Left kidney (tissue), 2 donors: ENCODE measurements around the gene SPAG5. TPM values are rescaled to one million over a fixed set of nuclear protein-coding genes. Genes with fewer than 3 reads are reported as not detected.

ENCODE experiments used
- DNase-seq: peaks from one replicate; pipeline ENCODE4 v3.0.0-alpha.2; 2013
- polyA plus RNA-seq: library from polyadenylated mRNA; unstranded; fragments of 120-200 nt; gene quantifications from one replicate; pipeline ENCODE4 v1.2.1, GENCODE V29; 2013; ENCODE audit not compliant: insufficient read length

Gene SPAG5
- polyA plus RNA-seq, 1 donor, result 88.8 TPM

DNA sequence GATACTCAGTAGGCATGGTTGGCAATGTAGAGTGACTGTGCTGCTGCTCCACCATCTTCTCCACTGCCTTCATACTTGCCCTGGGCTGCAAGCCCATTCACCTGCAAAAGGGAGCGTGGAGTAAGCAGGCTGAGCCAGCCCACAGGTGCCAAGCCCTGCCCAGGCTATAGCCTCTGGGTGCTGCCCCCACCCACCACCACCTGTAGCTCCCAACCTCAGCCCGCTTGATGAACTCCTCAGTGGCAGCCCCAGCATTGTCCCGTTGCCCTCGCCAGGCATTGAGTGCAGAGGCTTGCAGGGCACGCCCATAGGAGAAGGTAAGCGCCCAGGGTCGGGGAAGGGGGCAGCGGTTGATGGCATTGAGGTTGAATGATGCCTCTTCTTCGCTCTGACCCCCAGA is 25.3 kb downstream of the SPAG5 start:
- no peak for DNase-seq

DNA sequence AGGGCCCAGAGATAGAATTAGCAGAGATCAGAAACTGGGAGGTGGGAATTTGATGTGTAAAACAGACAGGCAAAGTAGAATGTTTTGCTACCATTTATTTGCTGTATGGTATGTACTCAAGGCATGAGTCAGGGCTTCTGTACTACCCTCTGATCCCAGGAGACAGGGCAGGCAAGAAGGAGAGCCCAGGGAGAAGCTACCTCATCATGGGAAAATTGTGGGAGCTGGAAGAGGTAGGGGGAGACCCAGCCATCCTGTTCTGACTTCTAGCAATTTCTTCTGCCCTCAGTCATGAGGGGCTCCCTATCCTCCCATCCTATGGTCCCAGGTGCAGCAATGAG is 25.8 kb downstream of the SPAG5 start:
- DNase-seq, result no peak

DNA sequence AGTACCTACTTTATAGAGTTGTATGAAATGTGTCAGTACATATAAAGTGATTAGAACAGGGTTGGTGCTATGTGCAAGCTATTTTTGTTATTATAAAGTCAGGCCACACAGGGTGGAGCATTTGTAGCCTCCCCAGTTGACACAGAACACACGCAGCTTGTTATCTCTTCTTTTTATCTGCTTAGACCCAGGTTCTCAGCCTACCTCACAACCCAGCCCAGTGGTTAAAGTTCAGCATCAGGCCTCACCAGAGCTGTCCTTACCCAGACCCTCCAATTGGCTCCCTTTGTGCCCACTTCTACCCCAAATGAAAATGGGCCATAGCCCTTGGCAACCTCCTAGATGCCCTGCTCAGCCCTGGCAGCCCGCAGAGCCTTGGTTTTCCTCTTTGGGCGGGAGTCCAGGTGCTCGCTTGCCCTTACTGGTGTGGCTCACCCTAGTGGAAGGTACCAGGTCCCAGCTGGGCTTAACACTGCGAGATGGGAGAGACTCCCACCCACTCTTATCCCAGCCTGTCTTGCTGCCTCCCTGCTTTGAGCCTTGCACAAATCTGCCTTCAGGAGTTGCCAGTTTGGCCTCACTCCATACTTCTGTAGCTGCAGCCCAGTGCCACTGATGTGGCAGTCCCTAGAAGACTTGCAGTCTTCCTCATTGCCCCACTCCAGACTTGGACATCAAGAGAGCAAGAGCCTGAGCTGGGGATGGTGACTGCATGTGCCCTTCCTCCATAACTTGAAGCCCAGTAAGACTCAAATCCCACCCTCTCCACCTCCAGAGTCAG is 26.4 kb downstream of the SPAG5 start:
- no peak for DNase-seq

DNA sequence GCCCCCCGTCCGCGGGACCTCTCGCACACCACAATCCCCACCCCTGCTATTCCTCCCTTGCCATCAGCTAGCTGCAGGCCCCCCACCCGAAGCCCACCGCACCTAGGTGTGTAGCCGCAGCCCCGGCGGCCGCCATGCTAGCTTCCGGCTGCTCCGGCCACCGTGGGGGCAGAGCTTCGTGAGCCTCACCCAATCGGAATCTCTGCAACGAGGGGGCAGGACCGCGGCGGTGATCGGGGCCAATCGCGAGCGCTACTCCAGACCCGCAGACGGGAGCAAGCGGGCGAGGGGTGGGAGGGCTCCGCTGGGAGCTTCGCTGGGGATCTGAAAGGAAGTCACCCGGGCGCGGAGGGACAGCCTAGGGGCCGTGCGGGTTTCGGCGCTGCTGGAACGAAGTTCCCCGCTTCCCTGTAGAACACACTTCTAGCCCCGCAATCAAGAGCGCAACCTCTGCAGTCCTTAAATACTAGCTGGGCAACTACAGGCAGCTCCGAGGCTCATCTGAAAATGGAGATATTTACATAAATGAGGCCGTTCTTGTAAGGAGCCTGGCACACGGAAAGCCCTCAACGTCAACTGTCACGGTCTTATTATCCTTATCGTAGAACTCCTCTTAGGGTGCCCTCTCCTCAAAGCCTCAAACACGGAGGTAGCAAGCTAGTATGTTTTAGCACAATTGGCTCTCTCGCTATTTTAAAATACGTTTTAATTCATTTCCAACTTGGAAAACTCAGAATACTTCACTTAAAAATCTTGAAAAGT is 27.3 kb downstream of the SPAG5 start, which contains the start of gene PIGS:
Gene PIGS (minus strand): TSS at position 164 of the 762 bp plus-strand sequence. CDS start 28 bp downstream, at position 136.
- DNase-seq, result peak; percentile 82

DNA sequence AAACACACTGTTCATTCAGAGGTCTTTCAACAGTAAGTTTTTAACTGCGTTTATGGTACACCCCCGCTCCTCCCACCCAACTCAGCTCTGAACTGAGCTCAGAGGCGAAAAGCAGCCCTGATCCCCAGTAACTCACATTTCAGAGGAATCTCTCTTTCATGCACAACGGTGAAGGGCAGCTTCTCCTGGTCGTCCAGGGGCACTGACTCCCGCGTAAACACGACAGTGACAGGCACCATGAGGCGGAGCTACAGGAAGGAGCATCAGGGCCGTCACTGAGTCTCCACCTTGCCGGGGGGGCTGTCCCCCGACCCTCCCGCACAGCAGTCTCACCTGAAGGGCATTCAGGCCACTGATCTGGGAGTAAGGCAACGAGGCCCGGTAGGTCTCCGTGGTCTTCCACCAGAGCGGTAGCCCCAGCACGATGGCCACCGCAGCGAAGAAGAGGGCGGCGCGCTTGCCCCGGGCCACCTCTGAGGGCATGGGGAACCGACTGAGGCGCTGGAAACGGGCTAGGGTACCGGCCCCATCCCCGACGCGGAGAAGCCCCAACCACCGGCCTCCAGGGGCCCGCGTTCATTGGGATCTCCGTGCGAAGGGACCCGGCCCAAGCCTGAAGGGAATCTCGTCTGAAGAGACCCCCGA is 28.0 kb downstream of the SPAG5 start:
- peak; percentile 22 for DNase-seq

DNA sequence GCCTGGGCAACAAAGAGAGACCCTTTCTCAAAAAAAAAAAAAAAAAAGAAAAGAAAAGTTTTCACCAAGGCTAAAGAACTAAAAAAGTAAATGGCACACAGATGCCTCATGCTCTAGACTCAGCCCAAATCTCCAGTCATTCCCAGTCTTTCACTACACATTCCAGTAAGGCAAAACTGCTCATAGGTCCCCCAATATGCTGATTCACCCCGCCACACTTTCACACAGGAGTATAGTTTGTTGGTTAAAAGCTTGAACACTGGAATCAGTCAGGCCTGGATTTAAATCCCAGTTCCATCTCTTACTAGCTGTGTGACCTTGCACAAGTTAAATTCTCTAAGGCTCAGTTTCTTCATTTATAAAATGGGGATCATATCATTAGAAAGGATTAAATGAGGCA is 29.4 kb downstream of the SPAG5 start:
- no peak for DNase-seq

DNA sequence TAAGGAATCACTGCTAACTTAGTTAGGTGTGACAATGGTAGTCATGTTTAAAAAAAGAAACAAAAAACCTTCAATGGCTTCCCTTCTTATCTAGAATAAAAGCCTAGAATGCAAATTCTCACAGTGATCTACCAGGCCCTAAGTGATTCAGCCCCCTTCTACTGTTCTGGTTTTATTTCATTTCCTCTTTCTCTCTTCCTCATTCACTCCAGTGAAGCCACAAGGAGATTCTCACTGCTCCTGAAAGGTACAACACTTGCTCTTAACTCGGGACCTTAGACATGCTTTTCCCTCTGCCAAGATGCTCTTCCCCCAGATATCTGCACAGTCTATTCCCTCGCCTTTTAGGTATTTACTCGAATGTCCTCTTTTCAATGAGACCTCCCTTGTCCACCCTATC is 31.2 kb downstream of the SPAG5 start:
- no peak for DNase-seq

DNA sequence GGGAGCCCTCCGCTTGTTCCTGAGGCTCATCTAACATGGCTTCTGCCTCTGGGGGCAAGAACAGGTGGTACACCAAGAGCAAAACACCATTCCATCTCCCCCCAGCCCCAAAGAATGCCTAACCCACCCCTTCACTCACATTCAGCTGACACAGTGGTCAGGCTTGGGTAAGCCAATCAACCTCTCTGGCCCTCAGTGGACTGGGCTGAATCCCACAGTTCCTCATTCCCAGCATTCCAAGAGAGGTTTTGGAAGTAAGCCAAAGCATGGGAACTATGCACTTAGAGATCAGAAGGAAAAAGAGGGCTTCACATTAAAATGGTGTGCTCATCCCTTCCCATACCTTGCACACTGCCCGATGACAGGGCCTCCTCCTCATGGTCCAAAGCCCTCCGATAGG is 35.4 kb downstream of the SPAG5 start:
- peak; percentile 14 for DNase-seq

DNA sequence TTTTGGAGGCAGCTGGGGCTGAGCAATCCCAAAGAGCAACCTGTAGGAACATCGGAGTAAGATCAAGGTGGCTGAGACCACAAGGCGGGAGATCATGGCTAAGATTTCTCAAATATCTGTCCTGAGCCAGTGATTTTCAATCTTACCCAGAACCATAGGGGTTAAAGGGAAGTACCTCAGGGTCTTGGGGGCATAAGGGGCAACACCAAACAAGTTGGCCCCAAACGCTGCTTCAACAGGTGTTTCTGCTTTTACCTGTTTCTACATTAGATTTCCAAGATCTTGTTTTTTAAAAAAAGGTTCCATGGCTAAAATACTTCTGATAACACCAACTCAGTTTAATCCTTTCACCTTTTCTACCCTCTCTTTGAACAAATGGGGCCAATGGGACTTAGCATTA is 43.8 kb downstream of the SPAG5 start:
- DNase-seq, result no peak

DNA sequence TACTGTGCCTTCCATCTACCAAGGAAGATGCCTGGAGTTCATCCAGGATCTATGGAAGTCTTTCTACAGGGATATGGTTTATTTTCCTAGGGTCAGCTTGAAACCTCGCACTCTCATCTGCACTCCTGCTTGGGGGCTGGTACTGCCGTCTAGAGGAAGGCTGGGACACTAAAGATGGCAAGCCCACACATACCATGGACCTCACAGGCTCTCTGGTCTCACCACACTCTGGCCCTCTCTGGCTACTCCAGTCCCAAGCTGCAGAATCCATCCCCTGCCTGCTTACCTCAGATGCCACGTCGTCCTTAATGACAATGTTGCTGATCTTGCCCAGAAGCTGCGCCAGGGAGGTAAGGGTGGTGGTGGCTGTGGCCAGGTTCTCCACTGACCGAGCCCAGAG is 44.3 kb downstream of the SPAG5 start:
- no peak for DNase-seq

DNA sequence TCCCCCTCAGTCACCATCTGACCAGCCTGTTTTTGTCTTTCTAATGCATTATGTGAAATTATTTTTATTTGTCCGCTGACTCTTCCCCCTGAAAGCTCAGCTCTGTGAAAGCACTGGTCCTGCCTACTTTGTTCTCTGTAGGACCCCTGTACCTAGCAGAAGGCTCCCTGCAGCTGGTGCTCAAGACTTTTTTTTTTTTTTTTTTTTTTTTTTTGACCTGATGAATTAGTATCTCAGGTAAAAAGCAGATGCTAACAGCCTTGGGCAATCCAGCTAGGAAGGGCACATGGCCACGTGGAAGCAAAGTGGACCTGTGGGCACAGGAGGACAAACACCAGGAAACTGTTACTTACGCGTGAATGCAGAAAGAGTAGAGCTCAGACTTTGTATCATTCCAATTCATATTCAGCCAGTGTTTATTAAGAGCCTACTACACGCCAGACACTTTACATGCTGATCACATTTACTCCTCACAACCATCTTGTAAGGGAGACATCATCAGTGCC is 45.8 kb downstream of the SPAG5 start:
- DNase-seq, result no peak

DNA sequence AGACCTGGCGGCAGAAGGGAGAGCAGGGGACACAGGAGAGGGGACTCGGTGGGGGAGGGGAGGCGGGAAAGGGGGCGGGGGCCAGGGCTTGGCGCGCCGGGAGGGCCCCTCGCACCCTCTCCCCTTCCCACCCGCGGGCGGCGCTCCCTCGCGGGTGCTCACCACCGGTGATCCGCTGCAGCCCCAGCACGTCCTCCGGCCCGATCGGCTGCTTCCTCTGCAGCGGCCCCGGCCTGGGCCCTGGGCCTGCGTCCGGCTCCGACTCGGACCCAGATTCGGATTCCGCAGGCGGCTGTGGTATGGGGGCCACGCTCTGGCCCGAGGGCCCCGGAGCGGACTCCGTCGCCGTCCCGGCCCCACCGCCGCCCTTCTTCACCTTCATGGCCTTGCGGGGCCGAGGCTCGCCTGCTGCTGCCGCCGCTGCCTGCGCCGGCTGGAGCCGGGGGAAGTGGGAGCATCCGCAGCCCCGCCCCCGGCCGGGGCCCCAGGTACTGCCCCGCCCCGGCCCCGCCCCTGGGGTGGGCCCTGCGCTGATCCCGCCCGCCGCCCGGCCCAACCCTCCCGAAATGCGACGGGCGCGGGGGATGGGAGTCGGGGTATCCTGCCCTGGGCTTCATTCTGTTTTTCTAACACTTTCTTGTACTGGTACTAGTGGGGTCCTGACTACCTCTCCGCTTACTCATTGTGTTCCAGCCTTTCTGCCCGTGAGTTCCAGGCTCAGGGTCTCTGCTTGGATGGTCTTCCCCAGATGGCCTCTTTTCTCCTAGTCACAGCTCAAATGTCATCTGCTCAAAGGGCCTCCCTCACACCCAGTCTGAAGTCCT is 46.4 kb downstream of the SPAG5 start, which contains the start of gene UNC119:
Gene UNC119 (minus strand): TSS at position 449 of the 824 bp plus-strand sequence. CDS start 67 bp downstream, at position 382.
- peak; percentile 85 for DNase-seq

DNA sequence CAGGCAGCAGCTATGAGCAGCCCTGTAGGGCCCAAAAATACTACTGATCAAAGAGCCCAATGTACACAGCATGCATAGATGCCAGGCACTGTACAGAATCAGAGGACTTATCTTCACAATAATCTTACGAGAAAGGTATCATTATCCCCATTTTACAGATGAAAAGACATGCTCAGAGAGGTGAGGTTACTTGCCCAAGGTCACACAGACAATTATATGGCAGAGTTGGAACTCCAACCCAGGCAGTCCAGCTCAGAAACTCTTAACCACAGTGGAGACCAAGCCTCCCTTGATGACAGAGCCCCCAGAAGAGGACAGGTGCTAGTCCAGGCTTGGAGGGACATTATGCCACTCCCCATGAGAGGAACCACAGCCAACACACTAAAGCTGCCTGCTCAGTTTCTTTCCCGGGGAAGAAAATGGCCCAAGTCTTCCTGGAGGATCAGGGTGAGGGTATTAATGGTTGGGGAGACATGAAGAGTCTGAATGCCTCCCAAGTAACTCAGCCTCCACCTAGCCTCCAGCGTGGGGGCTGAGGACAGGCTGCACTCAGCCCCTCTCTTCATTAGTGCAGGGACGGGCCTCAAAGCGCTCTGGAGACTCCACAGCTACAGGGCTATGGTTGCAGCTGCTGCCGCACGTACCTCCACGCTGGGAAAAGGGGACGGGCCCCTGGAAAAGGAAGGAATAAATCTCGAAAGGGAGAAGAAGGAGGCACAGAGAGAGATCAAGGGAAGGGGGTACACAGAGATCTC is 47.2 kb downstream of the SPAG5 start:
- no peak for DNase-seq

DNA sequence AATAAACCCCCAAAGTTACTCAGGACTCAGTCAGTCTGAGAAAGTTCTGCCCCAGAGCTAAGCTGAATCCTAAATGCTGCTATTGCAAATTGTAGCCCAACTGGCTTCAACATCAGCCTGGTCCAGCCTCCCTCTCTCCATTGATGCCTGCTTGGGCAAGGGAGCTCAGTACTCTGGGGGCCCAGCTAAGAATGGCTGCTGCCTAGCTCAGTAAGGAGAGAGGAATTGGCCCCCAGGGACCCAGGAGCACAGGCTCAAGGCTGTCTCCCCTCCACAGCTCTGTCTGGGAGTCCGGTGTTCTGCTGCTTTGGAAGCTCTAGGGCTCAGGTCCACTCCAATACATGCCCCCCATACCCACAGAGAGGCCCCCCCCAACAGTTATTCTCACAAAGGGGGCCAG is 48.0 kb downstream of the SPAG5 start:
- DNase-seq, result no peak

DNA sequence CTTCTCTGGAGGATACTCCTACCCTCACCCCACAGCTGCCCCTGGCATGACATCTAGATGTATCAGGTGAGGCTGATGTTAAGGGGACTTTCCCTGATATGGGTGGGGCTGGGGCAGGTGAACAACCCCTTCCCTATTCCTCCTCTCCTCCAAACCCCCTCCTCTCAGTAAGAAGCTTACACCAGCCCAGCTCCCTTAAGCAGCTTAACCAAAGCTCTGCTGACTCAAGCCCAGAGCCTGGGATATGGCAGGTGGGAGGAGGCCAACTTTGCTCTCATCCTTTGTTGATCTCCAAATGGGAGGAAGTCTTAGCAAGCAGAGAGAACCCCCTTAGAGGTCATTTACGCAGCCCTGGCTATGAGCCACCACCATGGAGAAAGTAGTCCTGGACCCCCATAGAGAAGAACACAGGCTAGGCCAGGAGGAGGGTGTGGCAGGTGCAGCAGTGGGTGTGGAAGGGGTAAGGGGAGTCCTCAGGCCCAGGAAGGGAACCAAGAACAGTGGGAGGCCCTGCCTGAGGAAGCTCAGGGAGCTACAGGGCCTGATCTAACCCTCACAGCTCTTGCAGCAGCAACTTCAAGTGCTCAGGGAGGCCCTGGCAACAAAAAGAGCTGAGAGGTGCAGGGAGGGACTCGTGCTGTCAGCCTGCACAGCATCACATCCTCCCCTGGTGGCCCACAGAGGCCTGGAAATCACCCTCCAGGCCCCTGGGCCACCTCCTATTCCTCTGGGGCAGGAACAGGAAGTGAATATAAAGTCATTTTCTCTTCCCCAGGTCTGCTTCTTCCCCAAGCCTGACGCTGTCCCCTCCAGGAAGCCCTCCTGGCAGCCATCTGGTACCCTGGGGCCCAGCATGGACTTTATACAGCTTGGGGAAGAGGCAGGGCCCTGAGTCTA is 49.3 kb downstream of the SPAG5 start:
- no peak for DNase-seq

DNA sequence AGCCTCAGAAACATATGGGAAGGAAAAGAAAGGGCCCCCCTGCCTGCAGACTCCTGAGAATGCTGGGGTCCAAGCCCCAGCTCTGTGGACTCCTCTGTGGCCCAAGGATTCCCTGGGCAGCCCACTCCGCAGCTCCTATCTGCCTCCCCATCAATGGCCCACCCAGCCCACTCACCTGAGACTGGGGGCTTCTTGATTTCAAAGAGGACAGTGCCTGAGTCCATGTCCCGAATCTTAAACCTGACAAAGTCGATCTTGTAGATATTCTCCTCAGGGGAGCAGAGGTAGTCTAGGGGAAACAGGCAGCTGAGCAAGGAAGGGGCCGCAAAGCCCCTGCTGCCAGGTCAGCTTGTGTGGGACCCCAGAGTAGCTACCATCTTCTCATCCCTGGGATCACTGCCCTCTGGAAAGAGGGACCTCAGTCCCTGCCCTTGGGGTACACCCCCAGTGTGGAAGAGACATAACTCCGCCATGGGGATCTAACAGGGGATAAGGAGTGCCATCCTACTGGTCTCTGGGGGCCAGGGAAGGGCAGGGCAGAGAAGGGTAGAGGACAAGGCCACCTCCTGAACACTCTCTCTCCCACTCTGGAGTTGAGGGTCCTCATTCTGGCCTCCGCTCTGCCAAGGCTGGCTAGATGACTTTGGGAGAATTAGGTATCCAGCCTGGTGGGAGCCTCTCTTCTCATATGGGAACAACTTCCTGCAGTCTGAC is 50.3 kb downstream of the SPAG5 start:
- DNase-seq, result no peak

DNA sequence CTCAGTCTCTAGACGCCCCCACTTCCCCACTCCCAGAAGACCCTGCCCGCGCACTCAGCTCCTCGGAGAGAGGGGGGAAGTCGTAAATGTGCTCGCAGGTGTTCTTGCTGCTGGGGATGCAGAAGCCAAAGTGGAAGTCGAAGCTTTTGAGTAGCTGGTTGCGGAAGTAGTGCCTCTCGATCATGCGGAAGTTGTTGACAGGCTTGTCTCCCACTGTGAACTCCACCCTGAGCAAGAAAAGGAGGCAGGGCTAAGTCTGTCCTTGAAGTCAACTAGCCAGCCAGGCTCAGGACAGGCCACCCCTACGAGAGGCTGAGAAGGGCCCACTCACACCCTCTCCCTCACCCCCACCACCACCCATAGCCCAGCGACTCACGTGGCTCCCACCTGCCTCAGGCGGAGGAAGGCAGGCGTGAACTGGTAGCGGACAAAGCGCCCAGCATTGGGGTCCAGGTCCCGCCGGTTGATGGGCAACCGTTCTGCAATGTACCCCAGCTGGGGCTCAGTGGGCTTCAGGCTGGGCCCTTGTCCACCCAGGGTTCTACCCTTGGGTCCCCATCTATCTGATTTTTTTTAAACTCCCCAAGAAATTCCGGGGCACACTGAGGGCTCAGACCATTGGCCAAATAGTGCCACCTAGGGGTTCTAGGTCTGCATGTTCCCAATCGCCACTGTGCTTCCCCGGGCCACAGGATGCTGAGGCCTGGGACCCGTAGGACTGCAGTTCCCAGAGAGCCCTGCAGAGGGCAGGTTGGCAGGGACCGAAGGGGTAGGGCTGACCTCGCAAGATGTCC is 51.0 kb downstream of the SPAG5 start:
- no peak for DNase-seq

DNA sequence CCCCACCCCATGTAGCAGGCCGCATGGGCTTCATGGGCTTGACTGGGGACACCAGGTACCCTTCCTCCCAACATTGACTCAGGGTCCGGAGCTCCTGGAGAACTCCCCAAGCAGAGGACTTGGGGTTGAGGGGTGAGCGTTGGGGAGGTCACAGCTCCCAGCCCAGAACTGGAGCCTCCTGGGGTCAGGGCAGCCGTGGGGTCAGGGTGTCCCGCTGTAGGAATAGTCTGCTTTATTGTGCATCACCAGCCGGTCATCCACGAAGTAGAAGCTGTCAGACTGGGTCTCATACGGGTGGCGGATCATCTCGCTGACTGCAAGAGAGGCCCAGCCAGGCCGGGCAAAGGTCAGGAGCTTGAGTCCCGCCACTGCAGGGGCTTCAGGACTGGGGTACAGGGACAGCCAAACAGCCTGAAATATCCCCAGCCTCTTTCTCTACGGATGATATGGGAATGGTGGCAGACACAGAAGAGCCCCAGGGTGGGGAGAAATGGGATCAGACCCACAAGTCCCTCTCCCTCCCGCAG is 51.7 kb downstream of the SPAG5 start:
- DNase-seq, result no peak
